Head of caudate nucleus (tissue), 42 donors: Measurements from ENCODE around the gene ASCC3.

Experiments
- DNase-seq, 42 donors: peaks; one replicate each; pipeline versions ENCODE4 v3.0.0 to v3.0.0-alpha.2; 2020 to 2021; ENCODE audit warnings: mixed read lengths in 7 of 42
- intact Hi-C: fragments of 100-400 bp; cut with DNase I; formaldehyde crosslinking; loops from one replicate; pipeline ENCODE4 v1.15.0; 2022

ASCC3 gene, protein sequence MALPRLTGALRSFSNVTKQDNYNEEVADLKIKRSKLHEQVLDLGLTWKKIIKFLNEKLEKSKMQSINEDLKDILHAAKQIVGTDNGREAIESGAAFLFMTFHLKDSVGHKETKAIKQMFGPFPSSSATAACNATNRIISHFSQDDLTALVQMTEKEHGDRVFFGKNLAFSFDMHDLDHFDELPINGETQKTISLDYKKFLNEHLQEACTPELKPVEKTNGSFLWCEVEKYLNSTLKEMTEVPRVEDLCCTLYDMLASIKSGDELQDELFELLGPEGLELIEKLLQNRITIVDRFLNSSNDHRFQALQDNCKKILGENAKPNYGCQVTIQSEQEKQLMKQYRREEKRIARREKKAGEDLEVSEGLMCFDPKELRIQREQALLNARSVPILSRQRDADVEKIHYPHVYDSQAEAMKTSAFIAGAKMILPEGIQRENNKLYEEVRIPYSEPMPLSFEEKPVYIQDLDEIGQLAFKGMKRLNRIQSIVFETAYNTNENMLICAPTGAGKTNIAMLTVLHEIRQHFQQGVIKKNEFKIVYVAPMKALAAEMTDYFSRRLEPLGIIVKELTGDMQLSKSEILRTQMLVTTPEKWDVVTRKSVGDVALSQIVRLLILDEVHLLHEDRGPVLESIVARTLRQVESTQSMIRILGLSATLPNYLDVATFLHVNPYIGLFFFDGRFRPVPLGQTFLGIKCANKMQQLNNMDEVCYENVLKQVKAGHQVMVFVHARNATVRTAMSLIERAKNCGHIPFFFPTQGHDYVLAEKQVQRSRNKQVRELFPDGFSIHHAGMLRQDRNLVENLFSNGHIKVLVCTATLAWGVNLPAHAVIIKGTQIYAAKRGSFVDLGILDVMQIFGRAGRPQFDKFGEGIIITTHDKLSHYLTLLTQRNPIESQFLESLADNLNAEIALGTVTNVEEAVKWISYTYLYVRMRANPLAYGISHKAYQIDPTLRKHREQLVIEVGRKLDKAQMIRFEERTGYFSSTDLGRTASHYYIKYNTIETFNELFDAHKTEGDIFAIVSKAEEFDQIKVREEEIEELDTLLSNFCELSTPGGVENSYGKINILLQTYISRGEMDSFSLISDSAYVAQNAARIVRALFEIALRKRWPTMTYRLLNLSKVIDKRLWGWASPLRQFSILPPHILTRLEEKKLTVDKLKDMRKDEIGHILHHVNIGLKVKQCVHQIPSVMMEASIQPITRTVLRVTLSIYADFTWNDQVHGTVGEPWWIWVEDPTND (N-terminal part only)

DNA sequence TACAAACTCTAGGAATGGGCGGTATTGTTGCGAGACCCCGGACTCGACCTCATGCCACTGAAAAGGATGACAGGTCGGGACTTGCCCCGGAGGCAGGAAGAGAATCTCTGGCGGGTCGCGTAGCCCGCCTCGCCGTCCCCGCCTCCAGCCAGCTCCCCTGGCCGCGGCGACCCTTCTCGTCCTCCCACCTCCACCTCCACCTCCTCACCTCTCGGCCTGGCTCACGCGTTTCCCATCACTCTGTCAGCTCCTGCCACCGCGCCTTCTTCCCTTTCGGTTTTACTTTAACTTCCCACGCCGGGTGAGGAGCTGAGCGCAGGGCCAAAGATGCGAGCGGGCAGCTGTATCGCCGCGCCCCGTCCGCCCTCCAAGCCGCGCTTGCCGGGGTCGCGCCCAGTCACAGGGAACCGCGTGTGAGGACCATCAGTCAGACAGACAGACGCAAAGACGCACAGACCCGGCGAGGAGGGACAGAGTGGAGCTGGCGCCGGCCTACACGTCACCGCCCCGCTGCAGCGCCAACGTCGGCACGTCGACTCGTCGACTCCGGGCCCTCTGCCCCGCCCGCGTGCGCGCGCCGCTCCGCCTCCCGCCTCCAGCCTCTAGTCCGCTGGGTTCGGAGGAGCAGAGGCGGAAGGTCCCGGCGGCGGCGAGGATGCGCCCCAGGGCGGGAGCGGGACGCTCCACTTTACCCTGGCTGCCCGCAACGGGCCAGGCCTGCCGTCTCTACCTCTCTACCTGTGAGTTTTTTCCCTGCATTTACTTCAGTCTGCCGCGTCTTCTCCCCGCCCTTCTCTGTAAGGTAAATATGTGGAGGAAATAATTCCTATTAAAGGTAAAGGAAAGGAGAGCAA is at the start of gene ASCC3:
ASCC3 (minus strand) TSS at position 477 of the 854 bp plus-strand sequence. CDS start 13,332 bp downstream, outside the sequence.
- intact Hi-C loops = no loop called here
- DNase-seq = peak; percentile 79 to 97 (median 94)

DNA sequence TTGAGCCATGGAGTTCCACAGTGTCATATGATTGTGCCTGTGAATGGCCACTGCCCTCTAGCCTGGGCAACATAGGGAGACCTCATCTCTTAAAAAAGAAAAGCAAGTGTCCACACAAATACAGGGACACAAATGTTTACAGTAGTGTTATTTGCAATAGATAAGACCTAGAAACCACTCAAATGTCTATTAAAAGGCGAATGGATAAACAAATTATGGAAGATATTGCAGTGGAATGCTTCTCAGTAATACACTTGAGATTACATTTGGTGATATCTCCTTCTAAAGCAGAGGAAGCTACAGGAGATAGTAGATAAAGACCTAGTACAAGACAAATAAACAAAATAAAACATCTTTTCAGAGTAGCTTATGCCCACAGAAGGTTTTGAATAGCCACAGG is 44.6 kb upstream of the ASCC3 start:
- intact Hi-C loops = no loop called here

DNA sequence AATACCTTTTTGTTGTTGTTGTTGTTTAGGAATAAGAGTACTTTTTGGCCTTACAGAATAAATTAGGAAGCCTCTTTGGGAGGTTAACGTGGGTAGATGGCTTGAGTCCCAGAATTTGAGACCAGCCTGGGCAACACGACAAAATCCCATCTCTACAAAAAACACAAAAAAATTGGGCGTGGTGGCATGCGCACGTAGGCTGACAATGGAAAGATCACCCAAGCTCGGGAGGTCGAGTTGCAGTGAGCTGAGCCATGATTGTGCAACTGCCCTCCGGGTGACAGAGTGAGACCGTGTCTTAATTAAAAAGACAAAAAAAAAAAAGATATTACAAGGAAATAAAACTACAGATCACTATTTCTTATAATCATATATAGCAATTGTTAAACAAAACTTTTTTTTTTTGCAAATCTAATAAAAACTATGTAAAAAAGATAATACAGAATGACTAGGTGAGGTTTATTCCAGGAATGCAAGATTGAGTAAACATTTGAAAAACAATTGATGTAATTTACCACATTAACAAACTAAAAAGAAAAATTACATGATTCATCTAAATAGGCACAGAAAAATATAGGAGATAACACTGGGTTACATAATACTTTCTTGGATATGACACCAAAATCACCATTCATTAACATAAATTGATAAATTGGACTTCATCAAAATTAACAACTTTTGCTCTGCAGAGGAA is 43.6 kb upstream of the ASCC3 start:
- no peak for DNase-seq
- intact Hi-C loops = no loop called here

More for the DNA sequence above, 44.6 kb upstream of the ASCC3 start:
- DNase-seq = no peak

DNA sequence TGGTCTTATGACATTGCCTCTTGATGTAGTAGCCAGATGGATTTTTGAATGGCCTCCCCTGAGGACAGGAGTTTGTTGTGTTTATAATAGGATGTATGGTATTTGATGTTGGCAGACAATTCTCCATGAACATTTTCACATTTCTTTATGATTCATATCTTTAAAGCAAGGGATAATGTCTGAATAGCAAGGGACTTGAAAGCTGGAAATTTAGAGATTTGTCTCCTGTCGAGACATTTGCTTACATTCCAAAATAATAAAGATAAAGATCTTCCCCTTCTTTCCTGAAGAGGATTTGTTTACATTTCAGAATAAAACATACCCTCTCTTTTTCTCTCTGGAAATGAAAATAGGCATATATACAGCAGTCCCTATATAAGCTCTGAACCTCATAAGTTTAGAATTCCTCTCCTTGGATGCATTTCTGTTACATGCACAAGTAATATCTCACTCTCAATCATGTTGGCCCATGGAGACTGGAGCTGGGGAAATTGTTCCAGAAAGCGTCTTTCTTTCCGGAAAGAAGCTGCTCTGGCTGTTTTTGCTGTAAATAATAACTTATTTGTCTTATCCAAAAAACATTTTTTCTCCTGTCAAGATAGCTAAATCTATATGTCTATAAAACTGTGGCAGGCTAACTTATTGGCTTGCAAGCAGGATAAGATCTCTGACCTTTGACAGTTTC is 42.5 kb upstream of the ASCC3 start:
- DNase-seq = no peak
- intact Hi-C loops = no loop called here

DNA sequence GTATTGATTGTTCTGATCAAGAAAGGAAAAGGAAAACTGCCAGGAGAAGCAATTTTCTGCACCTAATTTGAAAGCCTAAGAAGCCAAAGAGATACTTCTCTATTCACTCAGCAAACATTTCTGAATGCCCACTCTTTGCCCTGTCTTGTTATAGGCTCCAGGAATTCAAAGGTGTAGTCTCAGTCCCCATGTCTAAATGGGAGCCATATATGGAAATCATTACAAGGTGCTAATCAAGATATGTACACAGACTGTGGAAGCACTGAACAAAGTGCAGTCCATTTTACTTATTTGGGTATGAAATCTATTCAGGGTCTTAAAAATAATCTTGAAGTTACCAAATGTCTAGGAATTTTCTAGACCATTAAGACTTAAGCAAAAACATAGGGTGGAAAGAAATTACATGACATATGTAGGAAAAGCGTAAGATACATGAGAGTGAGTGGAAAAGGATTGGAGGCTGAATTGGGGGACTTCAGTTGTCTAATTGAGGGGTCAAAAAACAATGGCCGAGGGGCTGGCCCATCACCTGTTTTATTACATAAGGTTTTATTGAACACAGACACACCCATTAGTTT is 39.0 kb upstream of the ASCC3 start:
- intact Hi-C loops = no loop called here
- no peak for DNase-seq

DNA sequence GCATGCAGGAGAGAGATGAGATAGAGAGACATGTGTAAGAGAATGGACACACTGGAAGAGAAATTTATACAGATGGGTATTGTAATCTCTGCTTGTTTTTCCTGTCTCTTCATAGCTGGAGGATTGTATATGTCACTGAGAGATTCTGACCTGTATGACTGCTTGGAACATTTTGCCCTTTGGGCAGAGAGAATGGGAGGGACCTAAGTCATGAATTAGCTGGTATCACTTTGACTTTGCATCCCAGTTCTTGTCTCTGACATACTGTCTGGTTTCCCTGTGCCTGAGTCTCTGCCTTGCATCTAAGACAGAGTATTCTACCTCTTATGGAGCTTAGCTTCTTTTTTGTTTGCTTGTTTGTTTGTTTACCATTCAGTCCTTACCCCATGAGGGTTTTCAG is 37.0 kb upstream of the ASCC3 start:
- no peak for DNase-seq
- intact Hi-C loops = no loop called here

DNA sequence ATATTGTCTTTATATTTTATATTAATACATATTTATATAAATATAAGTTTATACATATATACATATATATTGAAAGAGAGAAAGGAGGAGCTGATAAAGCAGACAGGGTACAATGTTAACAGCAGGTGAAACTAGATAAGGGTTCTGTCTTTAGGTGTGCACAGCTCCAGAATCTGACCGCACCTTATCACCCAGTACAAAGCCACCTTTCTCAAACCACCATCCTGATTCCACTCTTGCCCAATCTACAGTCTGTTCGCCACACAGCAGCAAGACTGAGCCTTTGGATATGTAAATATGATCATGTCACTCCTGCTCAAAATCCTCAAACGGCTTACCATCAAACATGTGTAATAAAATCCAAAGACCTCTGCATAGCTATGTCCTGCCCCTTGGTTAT is 34.7 kb upstream of the ASCC3 start:
- intact Hi-C loops = no loop called here

DNA sequence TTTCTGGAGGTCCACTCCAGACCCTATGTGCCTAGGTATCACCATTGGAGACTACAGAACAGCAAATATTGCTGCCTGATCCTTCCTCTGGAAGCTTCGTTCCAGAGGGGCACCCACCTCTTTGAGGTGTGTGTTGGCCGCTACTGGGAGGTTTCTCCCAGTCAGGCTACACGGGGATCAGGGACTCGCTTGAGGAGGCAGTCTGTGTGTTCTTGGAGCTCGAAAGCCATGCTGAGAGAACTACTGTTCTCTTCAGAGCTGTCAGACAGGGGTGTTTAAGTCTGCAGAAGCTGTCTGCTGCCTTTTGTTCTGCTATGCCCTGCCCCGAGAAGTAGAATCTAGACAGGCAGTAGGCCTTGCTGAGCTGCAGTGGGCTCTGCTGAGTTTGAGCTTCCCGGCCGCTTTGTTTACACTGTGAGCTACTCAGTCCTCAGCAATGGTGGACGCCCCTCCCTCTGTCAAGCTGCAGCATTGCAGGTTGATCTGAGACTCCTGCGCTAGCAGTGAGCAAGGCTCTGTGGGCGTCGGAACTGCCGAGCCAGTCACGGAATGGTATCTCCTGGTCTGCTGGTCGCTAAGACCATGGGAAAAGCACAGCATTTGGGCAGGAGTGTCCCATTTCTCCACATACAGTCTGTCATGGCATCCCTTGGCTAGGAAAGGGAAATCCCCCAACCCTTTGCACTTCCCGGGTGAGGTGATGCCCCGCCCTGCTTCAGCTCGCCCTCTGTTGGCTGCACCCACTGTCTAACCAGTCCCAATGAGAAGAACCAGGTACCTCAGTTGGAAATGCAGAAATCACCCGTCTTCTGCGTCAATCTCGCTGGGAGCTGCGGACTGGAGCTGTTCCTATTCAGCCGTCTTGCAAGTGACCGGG is 32.5 kb upstream of the ASCC3 start:
- DNase-seq = no peak
- intact Hi-C loops = no loop called here

More for the DNA sequence above, 34.7 kb upstream of the ASCC3 start:
- DNase-seq = no peak

DNA sequence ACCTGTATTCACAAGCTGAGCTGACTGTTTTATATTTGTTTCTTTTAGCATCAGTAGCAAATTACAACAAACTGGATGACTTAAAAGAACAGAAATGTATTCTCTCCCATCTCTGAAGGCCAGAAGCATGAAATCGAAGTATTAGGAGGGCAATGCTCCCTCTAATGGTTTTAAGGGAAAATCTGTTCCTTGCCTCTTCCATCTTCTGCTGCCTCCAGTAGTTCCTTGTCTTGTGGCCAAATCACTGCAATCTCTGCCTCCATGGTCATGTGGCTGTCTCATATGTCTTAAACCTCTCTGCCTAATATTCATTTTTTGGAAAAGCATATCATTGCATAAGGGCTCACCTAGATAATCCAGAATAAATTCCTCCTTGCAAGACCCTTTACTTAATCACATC is 25.2 kb upstream of the ASCC3 start:
- intact Hi-C loops = no loop called here
- DNase-seq = no peak

DNA sequence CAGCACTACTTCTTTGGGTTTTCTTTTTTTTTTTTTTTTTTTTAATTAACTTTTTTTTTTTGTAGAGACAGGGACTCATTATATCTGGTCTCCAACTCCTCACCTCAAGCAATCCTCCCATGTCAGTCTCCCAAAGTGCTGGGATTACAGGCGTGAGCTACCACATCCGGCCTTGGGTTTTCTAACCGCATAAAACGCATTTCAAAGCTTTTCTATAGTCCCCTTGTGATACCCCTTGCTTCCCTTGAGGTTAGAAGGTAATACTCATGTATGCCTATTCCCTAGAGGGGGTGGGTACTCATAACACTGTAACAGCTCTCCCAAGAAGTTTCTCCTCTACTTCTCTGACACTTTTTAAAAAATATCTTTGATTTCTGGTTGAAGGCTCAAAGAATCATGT is 23.9 kb upstream of the ASCC3 start:
- intact Hi-C loops = no loop called here
- no peak for DNase-seq

DNA sequence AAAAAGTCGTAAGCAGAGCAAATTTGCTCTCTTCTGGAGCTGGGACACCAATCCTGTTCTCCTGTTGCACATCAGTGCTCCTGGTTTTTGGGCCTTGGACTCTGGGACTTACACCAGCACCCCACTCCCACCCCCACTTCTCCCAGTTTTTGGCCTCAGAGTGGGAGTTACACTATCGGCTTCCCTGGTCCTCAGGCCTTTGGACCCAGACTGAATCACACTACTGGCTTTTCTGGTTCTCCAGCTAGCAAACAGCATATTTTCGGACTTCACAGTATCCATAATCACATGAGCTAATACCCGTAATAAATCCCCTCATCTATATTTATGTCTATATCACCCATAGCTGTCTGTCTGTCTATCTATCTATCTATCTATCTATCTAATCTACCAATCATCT is 23.2 kb upstream of the ASCC3 start:
- intact Hi-C loops = no loop called here
- no peak for DNase-seq

DNA sequence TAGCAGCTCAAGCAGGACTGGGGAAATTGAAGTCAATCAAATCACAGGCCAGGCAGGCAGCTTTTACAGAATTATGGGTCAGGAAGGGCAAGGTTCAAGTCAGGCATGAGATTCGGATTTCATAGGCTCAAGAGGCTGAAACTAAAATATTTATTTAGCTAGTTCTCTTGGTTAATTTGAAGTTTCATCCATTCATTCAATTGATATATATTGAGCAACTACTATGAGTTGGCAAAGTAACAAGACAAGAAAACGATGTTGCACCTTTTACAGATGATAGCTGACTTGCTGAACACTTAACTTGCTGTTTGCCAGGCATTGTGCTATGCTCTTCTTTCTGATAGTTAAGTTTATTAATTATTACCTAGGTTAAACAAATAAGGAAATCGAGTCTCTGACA is 20.5 kb upstream of the ASCC3 start:
- no peak for DNase-seq

DNA sequence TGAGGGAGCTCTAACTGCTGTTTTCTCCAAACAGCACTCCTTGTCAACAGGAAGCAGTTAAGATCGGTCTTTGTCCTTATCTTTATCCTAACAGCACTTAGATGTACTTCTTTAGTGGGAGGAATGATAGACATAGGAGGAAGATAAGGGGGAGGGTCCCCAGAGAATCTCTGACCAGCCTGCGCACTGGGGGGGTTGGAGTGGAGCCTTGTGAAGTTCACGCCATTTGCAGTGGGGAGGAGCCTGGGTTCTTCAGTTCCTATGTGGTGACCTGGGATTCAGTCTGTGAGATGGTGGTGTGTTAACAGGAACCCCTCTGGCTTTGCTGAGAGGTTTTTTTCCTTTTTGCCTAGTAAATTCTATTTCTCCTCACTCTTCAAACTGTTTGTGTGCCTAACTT is 18.1 kb upstream of the ASCC3 start:
- no peak for DNase-seq
- intact Hi-C loops = no loop called here

More for the DNA sequence above, 20.5 kb upstream of the ASCC3 start:
- intact Hi-C loops = no loop called here

DNA sequence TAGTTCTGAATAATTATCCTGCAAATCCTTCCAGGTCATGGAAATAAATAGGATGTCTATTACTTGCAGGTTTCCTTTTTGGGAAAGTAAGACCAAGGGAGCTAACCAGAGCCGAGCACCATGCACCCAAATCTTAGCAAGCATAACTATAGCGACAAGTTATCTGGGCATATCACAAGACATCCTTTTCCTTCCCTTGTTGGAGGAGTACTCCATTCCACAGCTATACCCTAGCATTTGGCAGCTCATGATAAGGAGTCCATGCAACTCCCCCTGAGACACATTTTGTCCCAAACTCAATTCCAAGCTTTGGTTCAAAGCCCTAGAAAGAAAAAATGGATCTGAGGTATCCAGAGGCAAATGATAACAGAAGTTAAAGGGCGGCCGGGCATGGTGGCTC is 16.5 kb upstream of the ASCC3 start:
- intact Hi-C loops = no loop called here

DNA sequence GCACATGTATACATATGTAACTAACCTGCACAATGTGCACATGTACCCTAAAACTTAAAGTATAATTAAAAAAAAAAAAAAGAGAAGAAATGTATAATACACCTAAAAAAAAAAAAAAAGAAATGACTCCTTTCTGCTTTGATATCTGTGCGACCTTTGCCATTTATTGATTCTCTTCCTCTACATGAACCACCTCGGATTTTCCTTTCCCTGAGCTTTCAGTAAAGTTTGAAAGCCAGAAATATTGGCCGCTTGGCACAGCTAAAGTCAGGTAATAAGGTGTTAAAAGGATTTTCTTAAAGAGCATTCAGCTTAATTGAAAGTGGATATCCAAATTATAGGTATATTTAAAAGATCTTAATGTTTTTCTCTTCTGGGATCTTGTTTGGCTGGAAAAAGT is 12.6 kb upstream of the ASCC3 start:
- no peak for DNase-seq
- intact Hi-C loops = no loop called here

More for the DNA sequence above, 16.5 kb upstream of the ASCC3 start:
- no peak for DNase-seq

DNA sequence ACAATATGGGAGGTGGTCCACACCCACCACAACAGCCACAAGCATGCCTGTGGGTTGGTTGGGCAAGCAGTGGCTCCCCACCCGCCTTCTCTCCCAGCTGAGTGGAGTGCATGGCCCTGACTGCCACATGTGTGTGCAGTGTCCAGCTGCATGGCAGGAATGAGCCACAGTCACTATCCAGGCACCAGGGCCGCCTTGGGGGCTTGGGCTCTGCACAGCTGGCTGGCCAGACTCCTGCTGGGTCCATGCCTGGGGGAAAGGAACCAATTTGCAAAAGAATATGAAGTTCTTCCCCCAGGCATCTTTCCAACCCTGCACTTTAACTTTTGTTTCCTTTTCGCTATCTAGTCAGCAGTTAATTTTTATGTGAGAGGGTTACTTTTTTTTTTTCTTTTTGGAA is 11.6 kb upstream of the ASCC3 start:
- intact Hi-C loops = no loop called here
- DNase-seq = no peak
